Spleen (tissue), 11 donors: ENCODE data around the gene ARHGAP10. TPM values are rescaled to one million over a fixed set of nuclear protein-coding genes. Genes with fewer than 3 reads are reported as not detected.

Source experiments
- DNase-seq: peaks from one replicate; pipeline ENCODE4 v3.0.0-alpha.2; 2020
- H3K27ac ChIP-seq, 8 donors: fragments of 200-600 bp; sonication (generic) in 7 of 8; 1 replicate in 4 of 8; 2 replicates in 4 of 8; pipeline versions ENCODE4 v1.5.0 to v1.8.0; 2016 to 2021; ENCODE audit warnings: inconsistent platforms in 4 of 8, mild to moderate bottlenecking in 4 of 8, moderate library complexity in 1 of 8
- H3K27me3 ChIP-seq, 7 donors: fragments of 200-600 bp; sonication (generic) in 6 of 7; replicated peaks in 1 of 7; 1 replicate in 4 of 7; 2 replicates in 3 of 7; pipeline versions ENCODE4 v1.5.0 to v1.8.0; 2016 to 2021; ENCODE audit warnings: inconsistent platforms in 3 of 7, mild to moderate bottlenecking in 1 of 7
- H3K36me3 ChIP-seq, 6 donors: fragments of 200-600 bp; sonication (generic) in 5 of 6; 1 replicate in 4 of 6; 2 replicates in 2 of 6; pipeline versions ENCODE4 v1.5.0 to v1.8.0; 2016 to 2021; ENCODE audit warnings: inconsistent platforms in 2 of 6
- H3K4me1 ChIP-seq, 6 donors: fragments of 200-600 bp; sonication (generic) in 5 of 6; 1 replicate in 3 of 6; 2 replicates in 3 of 6; pipeline versions ENCODE4 v1.5.0 to v1.8.0; 2016 to 2021; ENCODE audit warnings: inconsistent platforms in 3 of 6
- H3K4me3 ChIP-seq, 8 donors: fragments of 200-600 bp; sonication (generic) in 7 of 8; 1 replicate in 4 of 8; 2 replicates in 4 of 8; pipeline versions ENCODE4 v1.5.0 to v1.8.0; 2016 to 2021; ENCODE audit warnings: inconsistent platforms in 4 of 8, mild to moderate bottlenecking in 4 of 8, moderate library complexity in 2 of 8
- H3K9me3 ChIP-seq, 8 donors: fragments of 200-600 bp; sonication (generic) in 7 of 8; 1 replicate in 4 of 8; 2 replicates in 4 of 8; pipeline versions ENCODE4 v1.5.0 to v1.8.0; 2016 to 2021; ENCODE audit warnings: inconsistent platforms in 4 of 8
- POLR2A ChIP-seq, 3 donors: fragments of 450-650 bp; IDR thresholded peaks; one replicate each; pipeline ENCODE4 v1.5.1; 2017; ENCODE audit warnings: antibody characterized with exemption in 3 of 3, mild to moderate bottlenecking in 1 of 3
- POLR2AphosphoS5 ChIP-seq, 3 donors: sonication (generic); formaldehyde crosslinking; IDR thresholded peaks; one replicate each; pipeline ENCODE4 v1.5.1; 2017; ENCODE audit warnings: antibody characterized with exemption in 3 of 3
- WGBS, 5 donors: extraction: QIAGEN DNeasy Blood & Tissue Kit in 3 of 5; methylation state at CpG; one replicate each; pipeline versions ENCODE4 v1.1.5 to v1.1.7; 2013 to 2018; 5-methylcytosine and 5-hydroxymethylcytosine counted together
- intact Hi-C: fragments of 100-400 bp; cut with DNase I; formaldehyde crosslinking; loops from one replicate; pipeline ENCODE4 v1.15.0; 2023; ENCODE audit warnings: low total_unique reads
- polyA plus RNA-seq, 3 donors: library from polyadenylated mRNA; stranded (reverse); fragments of 200-250 nt; gene quantifications; one replicate each; pipeline ENCODE4 v1.2.1, GENCODE V29; 2013
- total RNA-seq, 7 donors: library from RNA; depleted of rRNA in 3 of 7; stranded (reverse); fragments of >200 nt in 3 of 7; fragmentation: NEBNext Ultra II Directional in 4 of 7; extraction: Animal tissue kit (Norgen Biotek cat#: 25700) in 4 of 7; gene quantifications; one replicate each; pipeline versions ENCODE4 v1.1.0 to v1.2.1, GENCODE V29; 2016 to 2021
- TF ChIP-seq, protein P1 (sequence below), 11 experiments: fragments of 200-600 bp in 7 of 11; fragments of 450-650 bp in 4 of 11; sonication (generic) in 4 of 11; IDR thresholded peaks in 8 of 11; conservative IDR thresholded peaks in 3 of 11; 1 replicate in 7 of 11; 2 replicates in 4 of 11; pipeline versions ENCODE4 v1.4.0 to v1.8.0; 2016 to 2021; ENCODE audit warnings: antibody characterized with exemption in 11 of 11, inconsistent platforms in 4 of 11, mild to moderate bottlenecking in 1 of 11
- donor health status: healthy with polysubstance abuse.
- donor health status: DM: no; HTN: no; CAD: no; lungs with moderate emphysema.
- donor health status: DM: no; HTN: no; CAD: no.
- donor health status: Bipolar disorder and iron deficiency.
- donor health status: healthy.
- donor health status: DM: no; HTN: no; CAD: no.
- donor health status: DM: yes; HTN: yes; CAD: no.

Gene ARHGAP10
- total and polyA plus RNA-seq, 10 donors: 4.0 to 35.5 (median 13.3) TPM

DNA sequence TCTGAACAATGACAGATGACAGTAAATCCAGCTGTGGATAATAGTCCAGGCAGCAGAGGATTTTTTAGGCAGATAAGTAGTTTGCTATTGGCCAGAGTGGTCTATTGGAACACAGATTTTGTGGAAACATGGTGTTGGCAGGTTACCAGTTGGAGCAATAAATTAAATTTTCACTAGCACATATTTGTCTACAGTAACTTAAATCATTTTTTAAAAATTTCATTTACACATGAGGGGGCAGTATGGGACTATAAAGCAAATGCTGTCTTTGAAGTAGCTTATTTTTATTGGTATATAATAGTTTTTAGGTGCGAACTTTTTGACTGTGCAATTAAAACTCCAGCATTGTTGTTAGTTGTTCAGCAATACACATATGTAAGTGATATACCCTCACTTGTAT lies 289.8 kb downstream of the ARHGAP10 start:
- DNase-seq: no peak
- WGBS, 5 donors: 89 to 93% (median 92%) methylated on average over 1 of the region's 1 CpG
- Histone ChIP-seq H3K27ac (no peak overlapping the region), H3K4me1 (peaks cover 0 to 6% (median 0%) of the 10 kb centered on the region in 6 donors), H3K9me3 (no peaks in the 10 kb centered on the region), H3K36me3 (no peaks in the 10 kb centered on the region), H3K27me3 (no peaks in the 10 kb centered on the region), H3K4me3 (no peak overlapping the region)
- TF ChIP-seq, protein P1, sequence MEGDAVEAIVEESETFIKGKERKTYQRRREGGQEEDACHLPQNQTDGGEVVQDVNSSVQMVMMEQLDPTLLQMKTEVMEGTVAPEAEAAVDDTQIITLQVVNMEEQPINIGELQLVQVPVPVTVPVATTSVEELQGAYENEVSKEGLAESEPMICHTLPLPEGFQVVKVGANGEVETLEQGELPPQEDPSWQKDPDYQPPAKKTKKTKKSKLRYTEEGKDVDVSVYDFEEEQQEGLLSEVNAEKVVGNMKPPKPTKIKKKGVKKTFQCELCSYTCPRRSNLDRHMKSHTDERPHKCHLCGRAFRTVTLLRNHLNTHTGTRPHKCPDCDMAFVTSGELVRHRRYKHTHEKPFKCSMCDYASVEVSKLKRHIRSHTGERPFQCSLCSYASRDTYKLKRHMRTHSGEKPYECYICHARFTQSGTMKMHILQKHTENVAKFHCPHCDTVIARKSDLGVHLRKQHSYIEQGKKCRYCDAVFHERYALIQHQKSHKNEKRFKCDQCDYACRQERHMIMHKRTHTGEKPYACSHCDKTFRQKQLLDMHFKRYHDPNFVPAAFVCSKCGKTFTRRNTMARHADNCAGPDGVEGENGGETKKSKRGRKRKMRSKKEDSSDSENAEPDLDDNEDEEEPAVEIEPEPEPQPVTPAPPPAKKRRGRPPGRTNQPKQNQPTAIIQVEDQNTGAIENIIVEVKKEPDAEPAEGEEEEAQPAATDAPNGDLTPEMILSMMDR (IDR thresholded peaks at IDR 0.05 in 8 of 11, conservative IDR thresholded peaks at IDR 0.05 in 3 of 11): no peak
- TF ChIP-seq POLR2A (IDR thresholded peaks at IDR 0.05): no peak
- no peak for TF ChIP-seq POLR2AphosphoS5 (IDR thresholded peaks at IDR 0.05)
- intact Hi-C loops: no loop called here

GRCh38 chr4:148022975-148023374 lies 291.1 kb downstream of the ARHGAP10 start:
- WGBS, 5 donors: 93 to 98% (median 95%) methylated on average over 6 of the region's 6 CpGs
- TF ChIP-seq POLR2A (IDR thresholded peaks at IDR 0.05): no peak
- TF ChIP-seq, protein P1 (IDR thresholded peaks at IDR 0.05 in 8 of 11, conservative IDR thresholded peaks at IDR 0.05 in 3 of 11): no peak
- no peak for TF ChIP-seq POLR2AphosphoS5 (IDR thresholded peaks at IDR 0.05)

GRCh38 chr4:148023512-148024181 lies 291.8 kb downstream of the ARHGAP10 start:
- WGBS, 5 donors: 79 to 87% (median 85%) methylated on average over 5 to 9 of the region's 9 CpGs
- Histone ChIP-seq H3K9me3 (peaks cover 0 to 9% (median 4%) of the 10 kb centered on the region in 8 donors), H3K4me3 (no peak overlapping the region), H3K36me3 (no peaks in the 10 kb centered on the region), H3K27me3 (no peaks in the 10 kb centered on the region), H3K4me1 (peaks cover 0 to 6% (median 0%) of the 10 kb centered on the region in 6 donors), H3K27ac (no peak overlapping the region)
- DNase-seq: no peak
- intact Hi-C loops: no loop called here
- TF ChIP-seq, protein P1 (IDR thresholded peaks at IDR 0.05 in 8 of 11, conservative IDR thresholded peaks at IDR 0.05 in 3 of 11): no peak
- TF ChIP-seq POLR2AphosphoS5 (IDR thresholded peaks at IDR 0.05) (no peak), POLR2A (IDR thresholded peaks at IDR 0.05) (no peak)

More at GRCh38 chr4:148022975-148023374, 291.1 kb downstream of the ARHGAP10 start:
- no peak for DNase-seq
- Histone ChIP-seq H3K4me3 (no peak overlapping the region), H3K9me3 (peaks cover 0 to 2% (median 0%) of the 10 kb centered on the region in 8 donors), H3K27ac (no peak overlapping the region), H3K36me3 (no peaks in the 10 kb centered on the region), H3K27me3 (no peaks in the 10 kb centered on the region), H3K4me1 (peaks cover 0 to 6% (median 0%) of the 10 kb centered on the region in 6 donors)
- intact Hi-C loops: no loop called here

DNA sequence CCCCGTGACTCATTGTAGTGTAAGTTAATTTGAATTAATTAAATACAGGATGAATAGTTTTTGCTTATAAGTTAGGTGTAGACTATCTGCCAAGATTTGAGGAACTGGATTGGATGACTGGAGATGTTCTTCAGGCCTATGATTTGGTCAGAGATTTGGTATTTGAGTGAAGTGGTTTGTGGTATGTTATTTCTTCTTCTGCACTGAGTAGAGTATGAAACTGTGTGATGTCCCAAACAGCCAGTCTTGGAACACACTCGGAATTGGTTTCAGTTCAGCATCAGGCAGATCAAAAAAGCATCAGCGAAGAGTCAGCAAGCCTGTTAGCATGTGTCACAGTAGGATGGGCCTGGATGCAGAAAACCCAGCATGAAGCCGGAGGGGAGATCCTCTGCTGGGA lies 294.1 kb downstream of the ARHGAP10 start:
- Histone ChIP-seq H3K27ac (no peak overlapping the region), H3K9me3 (peaks cover 0 to 15% (median 9%) of the 10 kb centered on the region in 8 donors), H3K36me3 (no peaks in the 10 kb centered on the region), H3K4me3 (no peak overlapping the region), H3K4me1 (peaks cover 0 to 6% (median 0%) of the 10 kb centered on the region in 6 donors), H3K27me3 (no peaks in the 10 kb centered on the region)
- TF ChIP-seq, protein P1 (IDR thresholded peaks at IDR 0.05 in 8 of 11, conservative IDR thresholded peaks at IDR 0.05 in 3 of 11): no peak
- TF ChIP-seq POLR2AphosphoS5 (IDR thresholded peaks at IDR 0.05) (no peak), POLR2A (IDR thresholded peaks at IDR 0.05) (no peak)
- DNase-seq: no peak
- 85 to 97% (median 91%) methylated on average over 4 of the region's 4 CpGs for WGBS, 5 donors
- intact Hi-C loops: no loop called here
